Ectodermal cell (in vitro differentiated cells): Measurements from ENCODE around the gene RAPGEF1.

Experiments used
- H3K27ac ChIP-seq: 2 replicates; pipeline ENCODE4 v1.7.0; 2013; ENCODE audit warnings: mild to moderate bottlenecking, low read depth, low read length; ENCODE audit not compliant: insufficient read depth, poor library complexity, severe bottlenecking
- H3K27me3 ChIP-seq: 2 replicates; pipeline ENCODE4 v1.7.0; 2013; ENCODE audit warnings: mild to moderate bottlenecking, low read length; ENCODE audit not compliant: insufficient read depth, control insufficient read depth, poor library complexity, severe bottlenecking
- H3K36me3 ChIP-seq: one replicate; pipeline ENCODE4 v1.7.0; 2013; ENCODE audit warnings: low read length; ENCODE audit not compliant: control insufficient read depth, insufficient read depth
- H3K4me1 ChIP-seq: one replicate; pipeline ENCODE4 v1.7.0; 2013; ENCODE audit warnings: low read length; ENCODE audit not compliant: control insufficient read depth, insufficient read depth
- H3K4me3 ChIP-seq: 2 replicates; pipeline ENCODE4 v1.7.0; 2013; ENCODE audit warnings: low read depth, low read length, control low read depth; ENCODE audit not compliant: insufficient read depth
- H3K9me3 ChIP-seq: 2 replicates; pipeline ENCODE4 v1.7.0; 2013; ENCODE audit warnings: mild to moderate bottlenecking, low read length, moderate library complexity; ENCODE audit not compliant: control insufficient read depth
- WGBS, 2 experiments: methylation state at CpG; one replicate each; pipeline ENCODE4 v1.1.7; 2013; ENCODE audit warnings: missing lambda C conversion rate in 2 of 2; 5-methylcytosine and 5-hydroxymethylcytosine counted together

RAPGEF1 gene

DNA sequence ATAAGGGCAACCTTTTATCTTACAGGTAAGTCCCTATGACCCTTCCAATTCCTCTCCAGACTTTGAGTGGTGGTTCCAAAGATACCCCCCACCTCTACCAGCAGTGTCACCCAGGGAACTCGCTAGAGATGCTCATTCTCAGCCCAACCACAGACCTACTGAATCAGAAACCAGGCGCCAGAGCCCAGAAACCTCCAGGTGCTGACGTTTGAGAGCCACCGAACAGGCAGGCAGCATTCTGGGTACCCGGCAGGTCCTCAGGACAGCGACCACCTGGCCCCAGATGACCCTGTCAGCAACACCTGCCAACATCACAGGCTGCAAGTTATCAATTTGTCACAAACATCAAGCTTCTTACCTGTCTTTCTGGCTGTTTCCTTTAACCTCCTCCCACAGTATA is 19.5 kb downstream of the RAPGEF1 start:
- WGBS, 2 experiments: 92 to 93% methylated on average over 6 of the region's 6 CpGs
- no peaks in the 10 kb centered on the region for H3K9me3 ChIP-seq
- no peak overlapping the region for H3K4me3 ChIP-seq
- H3K36me3 ChIP-seq: no peaks in the 10 kb centered on the region
- H3K4me1 ChIP-seq: no peaks in the 10 kb centered on the region
- H3K27me3 ChIP-seq: no peaks in the 10 kb centered on the region
- no peak overlapping the region for H3K27ac ChIP-seq

DNA sequence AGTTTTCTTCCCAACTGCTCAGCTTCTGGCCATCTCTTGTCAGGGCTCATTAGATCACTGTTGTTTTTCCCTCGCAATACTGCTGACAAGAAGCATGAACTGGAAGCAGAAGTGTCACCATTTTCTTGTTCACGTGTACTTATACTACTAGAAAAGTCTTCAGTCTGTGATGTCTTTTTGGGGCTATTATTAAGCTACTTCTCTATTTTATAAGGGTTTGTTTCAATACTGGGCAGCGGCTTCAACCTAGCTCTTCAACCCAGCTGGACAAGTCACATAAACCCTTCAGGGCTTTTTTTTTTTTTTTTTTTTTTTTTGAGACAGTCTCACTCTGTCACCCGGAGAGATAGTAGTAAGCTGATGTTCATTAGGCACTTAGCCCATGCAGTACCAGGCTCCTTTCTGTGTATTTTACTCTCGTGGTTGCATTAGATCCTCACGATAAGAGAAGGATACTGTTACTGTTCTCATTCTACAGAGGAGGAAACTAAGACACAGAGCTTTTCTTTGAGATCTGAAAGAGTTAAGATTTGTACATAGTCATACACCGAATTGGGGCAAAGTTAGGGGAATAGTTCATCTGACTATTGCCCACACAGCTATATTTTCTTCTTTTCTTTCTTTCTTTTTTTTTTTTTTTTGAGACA is 20.5 kb downstream of the RAPGEF1 start:
- H3K27ac ChIP-seq: no peak overlapping the region
- 94 to 95% methylated on average over 6 to 7 of the region's 7 CpGs for WGBS, 2 experiments
- no peaks in the 10 kb centered on the region for H3K27me3 ChIP-seq
- no peak overlapping the region for H3K4me3 ChIP-seq
- no peaks in the 10 kb centered on the region for H3K36me3 ChIP-seq
- no peaks in the 10 kb centered on the region for H3K4me1 ChIP-seq
- no peaks in the 10 kb centered on the region for H3K9me3 ChIP-seq

DNA sequence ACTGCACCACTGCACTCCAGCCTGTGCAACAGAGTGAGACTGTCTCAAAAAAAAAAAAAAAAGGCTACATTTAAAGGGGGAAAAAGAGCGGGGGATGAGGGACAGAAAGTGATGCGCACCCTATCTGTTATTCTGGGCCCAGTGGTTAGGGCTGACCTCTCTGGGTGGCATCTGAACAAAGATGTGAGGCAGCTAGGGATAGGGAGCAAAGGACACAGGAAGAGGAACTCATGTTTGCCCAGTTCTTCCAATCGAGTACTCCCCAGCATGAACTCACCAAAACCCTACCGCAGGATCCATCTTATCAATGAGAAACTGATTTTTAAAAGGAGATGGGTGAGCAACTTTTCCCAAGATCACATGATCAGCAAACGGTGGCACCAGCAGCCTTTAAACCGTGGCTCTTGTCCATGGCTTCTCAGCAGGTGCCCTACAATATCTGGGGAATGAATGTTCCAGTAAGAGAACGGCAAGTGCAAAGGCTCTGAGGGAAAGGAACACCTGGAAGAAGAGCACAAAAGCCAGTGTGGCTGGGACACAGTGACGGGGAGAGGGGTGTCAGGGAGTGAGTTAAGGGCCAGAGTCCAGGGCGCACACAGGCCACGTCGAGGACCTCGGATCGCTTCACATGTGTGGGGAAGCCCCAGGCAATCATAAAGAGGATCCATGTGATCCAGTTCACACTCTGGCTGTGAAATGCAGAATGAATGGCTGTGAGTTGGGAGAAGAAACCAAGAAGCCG is 22.0 kb downstream of the RAPGEF1 start:
- WGBS, 2 experiments: 93 to 96% methylated on average over 14 of the region's 14 CpGs
- Histone ChIP-seq H3K27ac (no peak overlapping the region), H3K36me3 (no peaks in the 10 kb centered on the region), H3K4me1 (no peaks in the 10 kb centered on the region), H3K9me3 (no peaks in the 10 kb centered on the region), H3K4me3 (no peak overlapping the region), H3K27me3 (no peaks in the 10 kb centered on the region)

DNA sequence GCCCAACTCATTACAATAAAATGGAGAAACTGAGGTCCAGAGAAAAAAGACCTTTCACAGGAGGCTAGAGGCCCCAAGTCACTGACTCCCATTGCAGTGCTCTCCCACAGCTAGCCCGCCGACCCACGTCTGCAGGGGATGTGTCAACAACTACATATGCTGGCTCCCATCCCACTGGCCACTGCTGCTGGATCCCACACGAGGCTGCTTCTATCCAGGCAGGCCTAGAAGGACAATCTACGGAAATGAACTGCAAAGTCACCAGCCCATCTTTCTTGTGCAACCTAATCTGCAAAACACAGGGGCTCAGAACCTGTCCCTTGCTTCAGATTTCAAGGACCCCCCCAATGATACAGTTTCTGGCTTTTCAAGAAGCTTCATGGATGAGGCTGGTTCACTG is 24.0 kb downstream of the RAPGEF1 start:
- Histone ChIP-seq H3K27me3 (no peaks in the 10 kb centered on the region), H3K4me1 (no peaks in the 10 kb centered on the region), H3K36me3 (no peaks in the 10 kb centered on the region), H3K4me3 (no peak overlapping the region), H3K27ac (no peak overlapping the region), H3K9me3 (no peaks in the 10 kb centered on the region)
- 91 to 94% methylated on average over 5 of the region's 5 CpGs for WGBS, 2 experiments

DNA sequence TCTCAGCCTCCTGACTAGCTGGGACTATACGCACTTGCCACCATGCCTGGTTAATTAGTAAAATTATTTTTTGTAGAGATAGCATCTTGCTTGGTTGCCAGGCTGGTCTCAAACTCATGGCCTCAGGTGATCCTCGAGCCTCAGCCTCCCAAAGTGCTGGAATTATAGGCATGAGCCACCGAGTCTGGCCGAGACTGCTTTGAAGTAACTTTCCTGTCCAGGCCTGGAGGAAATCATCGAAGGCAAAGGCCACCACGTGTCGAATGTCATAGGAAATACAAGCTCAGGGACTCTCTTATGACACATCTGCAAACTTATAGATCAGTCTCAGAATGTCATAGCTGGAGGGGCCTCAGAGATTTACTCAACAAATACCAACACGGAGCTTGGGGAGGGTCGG is 25.1 kb downstream of the RAPGEF1 start:
- Histone ChIP-seq H3K4me1 (peaks cover 4% of the 10 kb centered on the region), H3K36me3 (no peaks in the 10 kb centered on the region), H3K9me3 (no peaks in the 10 kb centered on the region), H3K4me3 (no peak overlapping the region), H3K27ac (no peak overlapping the region), H3K27me3 (no peaks in the 10 kb centered on the region)
- 92 to 93% methylated on average over 9 of the region's 9 CpGs for WGBS, 2 experiments

DNA sequence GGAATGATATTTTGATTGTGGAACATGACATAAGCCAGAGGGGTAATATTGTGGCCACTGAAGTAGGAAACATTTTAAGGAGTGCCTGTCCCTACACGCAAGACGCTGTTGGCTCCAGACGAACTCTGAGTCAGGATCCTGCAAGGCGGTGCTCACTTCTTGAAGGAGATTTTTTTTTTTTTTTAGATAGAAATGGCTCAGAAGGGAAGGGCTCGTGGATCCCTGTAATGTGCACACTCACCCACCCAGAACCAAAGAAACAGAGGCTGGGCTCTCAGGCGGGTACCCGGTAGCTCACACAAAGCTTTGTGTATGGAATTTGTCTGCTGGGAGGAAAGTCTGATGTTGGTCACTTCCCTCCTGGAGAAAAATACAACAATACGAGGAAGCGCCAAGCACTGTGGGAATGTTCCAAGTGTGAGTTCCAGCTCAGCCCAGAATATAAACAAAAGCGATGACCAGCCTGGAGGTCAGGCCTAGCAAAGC is 25.7 kb downstream of the RAPGEF1 start:
- peaks cover 5% of the 10 kb centered on the region for H3K4me1 ChIP-seq
- H3K9me3 ChIP-seq: no peaks in the 10 kb centered on the region
- WGBS, 2 experiments: 95 to 96% methylated on average over 9 to 10 of the region's 10 CpGs
- H3K4me3 ChIP-seq: no peak overlapping the region
- H3K27ac ChIP-seq: no peak overlapping the region
- H3K27me3 ChIP-seq: no peaks in the 10 kb centered on the region
- no peaks in the 10 kb centered on the region for H3K36me3 ChIP-seq

DNA sequence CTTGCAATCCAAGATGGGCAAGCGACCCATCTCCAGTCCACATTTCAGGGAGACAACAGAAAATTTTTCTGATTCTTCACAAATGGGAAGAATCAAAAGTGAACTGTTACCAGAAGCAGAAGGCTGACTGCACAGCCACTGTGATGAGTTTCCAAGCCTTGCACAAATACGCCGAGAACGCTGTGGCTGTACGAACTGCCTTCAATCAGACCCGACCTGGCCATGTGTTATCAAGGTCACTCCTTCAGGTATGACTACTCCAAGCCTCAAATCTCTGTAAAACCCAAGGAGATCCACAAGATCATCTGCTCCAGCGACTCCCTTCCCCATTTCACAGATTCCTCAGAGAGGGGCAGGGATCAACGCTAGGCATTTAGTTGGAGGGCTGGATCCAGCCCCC is 26.9 kb downstream of the RAPGEF1 start:
- 91 to 93% methylated on average over 8 of the region's 8 CpGs for WGBS, 2 experiments
- Histone ChIP-seq H3K4me3 (no peak overlapping the region), H3K27ac (no peak overlapping the region), H3K4me1 (peaks cover 9% of the 10 kb centered on the region), H3K9me3 (no peaks in the 10 kb centered on the region), H3K27me3 (no peaks in the 10 kb centered on the region), H3K36me3 (no peaks in the 10 kb centered on the region)

DNA sequence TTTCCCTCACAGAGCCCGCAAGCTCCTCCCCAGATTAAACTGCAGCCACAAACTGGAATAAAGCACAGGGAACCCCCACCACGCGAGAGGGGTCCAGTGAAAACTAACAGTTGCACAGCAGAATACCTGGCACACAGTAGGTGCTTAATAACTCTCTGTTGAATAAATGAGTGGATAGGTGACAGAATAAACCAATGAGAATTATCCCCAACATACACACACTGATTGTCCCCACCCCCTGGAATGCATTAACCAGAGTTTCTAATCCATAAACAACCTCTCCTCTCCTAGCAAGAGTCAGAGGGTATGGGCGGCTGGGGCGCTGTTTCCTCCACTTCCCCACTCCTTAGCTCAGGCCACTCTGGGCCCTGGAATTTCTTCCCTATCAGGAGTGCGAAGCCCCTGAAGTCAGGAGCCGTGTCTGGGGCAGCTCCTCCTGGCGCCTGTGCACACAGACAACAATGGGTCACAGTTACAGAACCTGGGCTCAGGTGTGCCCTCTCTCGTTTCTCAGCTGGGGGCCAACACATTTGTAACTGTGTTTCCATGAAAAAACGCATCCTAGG is 27.6 kb downstream of the RAPGEF1 start:
- no peaks in the 10 kb centered on the region for H3K9me3 ChIP-seq
- H3K36me3 ChIP-seq: no peaks in the 10 kb centered on the region
- peaks cover 9% of the 10 kb centered on the region for H3K4me1 ChIP-seq
- no peak overlapping the region for H3K4me3 ChIP-seq
- WGBS, 2 experiments: 84 to 88% methylated on average over 10 of the region's 10 CpGs
- H3K27me3 ChIP-seq: no peaks in the 10 kb centered on the region
- no peak overlapping the region for H3K27ac ChIP-seq

DNA sequence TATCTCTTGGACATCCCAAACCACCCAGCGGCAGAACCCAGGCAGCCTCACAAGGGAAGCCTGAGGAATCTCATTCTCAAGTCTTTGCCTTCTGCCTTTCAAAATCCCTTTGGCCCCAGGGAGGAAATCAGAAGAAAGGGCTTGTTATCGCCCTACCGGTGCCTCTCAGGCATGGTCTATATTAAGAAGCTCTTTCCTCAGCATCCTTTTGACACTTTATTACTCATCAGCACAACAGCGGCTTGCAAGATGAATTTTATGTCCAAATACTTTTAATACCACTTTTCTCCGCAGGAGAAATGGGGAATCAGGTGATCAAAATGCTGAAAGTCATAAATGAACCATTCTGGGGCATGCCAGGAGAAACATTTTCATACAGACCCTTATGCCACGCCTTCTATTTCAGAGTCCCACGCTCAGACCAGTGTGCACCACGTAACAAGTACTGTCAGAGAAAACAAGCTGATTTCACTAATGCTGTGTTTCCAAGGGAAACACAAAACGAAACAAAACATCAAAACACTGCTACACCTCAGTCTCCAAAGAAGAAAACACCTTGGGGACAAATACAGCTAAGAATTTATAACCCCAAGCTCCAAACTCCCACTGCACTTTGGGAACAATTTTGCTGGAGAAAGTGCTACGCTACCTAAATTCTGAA is 30.0 kb downstream of the RAPGEF1 start:
- H3K4me3 ChIP-seq: no peak overlapping the region
- no peaks in the 10 kb centered on the region for H3K9me3 ChIP-seq
- peaks cover 9% of the 10 kb centered on the region for H3K4me1 ChIP-seq
- no peaks in the 10 kb centered on the region for H3K36me3 ChIP-seq
- H3K27me3 ChIP-seq: no peaks in the 10 kb centered on the region
- WGBS, 2 experiments: 79% methylated on average over 10 of the region's 10 CpGs
- H3K27ac ChIP-seq: no peak overlapping the region
